ENCODE measurements around the gene KCNG2.

DNA sequence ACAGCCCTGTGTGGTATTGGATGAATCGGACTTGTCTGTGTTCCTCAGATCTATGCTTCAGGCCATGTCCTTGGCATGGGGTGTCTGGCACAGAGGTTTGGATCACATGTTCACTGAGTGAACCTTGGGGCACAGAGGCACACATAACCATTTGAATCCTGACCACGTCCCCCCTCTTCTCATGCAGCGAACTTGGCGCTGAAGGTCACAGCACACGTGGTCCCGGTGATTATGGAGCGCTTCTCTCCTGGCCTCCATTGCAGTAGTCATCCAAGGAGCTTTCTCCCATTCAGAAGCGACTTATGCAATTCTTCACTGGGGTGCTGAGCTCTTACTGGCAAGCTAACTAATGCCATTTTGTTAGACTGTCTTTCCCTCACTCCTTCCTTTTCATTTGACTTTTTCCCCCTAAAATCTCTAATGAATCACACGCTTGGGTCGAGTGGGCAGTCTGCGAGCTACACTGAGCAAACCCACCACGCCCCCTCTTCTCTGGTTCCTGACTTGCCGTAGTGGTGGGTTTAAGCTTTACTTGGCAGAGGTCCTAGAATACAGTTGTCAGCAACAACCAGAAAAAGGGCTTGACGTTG, 59.4 kb downstream of the KCNG2 start:
- TF ChIP-seq SALL2 (tag by site-specific recombination; IDR thresholded peaks at IDR 0.05; ENCODE audit: borderline replicate concordance) (no peak), ZNF184 (tag by site-specific recombination; IDR thresholded peaks at IDR 0.05) (no peak), ZBTB7A (tag by site-specific recombination; IDR thresholded peaks at IDR 0.05; ENCODE audit: low read depth) (no peak), ZEB2 (tag by site-specific recombination; IDR thresholded peaks at IDR 0.05) (no peak), SP2 (tag by site-specific recombination; IDR thresholded peaks at IDR 0.05) (no peak), ZBTB21 (tag by site-specific recombination; IDR thresholded peaks at IDR 0.05) (no peak), ZNF530 (tag by site-specific recombination; IDR thresholded peaks at IDR 0.05; ENCODE audit: low read depth) (no peak), HOXA7 (CRISPR knock-in tag; IDR thresholded peaks at IDR 0.05; ENCODE audit: borderline replicate concordance) (no peak), TRIM28 (IDR thresholded peaks at IDR 0.05; ENCODE audit: borderline replicate concordance, low read length) (no peak)
- TF ChIP-seq, protein P1, sequence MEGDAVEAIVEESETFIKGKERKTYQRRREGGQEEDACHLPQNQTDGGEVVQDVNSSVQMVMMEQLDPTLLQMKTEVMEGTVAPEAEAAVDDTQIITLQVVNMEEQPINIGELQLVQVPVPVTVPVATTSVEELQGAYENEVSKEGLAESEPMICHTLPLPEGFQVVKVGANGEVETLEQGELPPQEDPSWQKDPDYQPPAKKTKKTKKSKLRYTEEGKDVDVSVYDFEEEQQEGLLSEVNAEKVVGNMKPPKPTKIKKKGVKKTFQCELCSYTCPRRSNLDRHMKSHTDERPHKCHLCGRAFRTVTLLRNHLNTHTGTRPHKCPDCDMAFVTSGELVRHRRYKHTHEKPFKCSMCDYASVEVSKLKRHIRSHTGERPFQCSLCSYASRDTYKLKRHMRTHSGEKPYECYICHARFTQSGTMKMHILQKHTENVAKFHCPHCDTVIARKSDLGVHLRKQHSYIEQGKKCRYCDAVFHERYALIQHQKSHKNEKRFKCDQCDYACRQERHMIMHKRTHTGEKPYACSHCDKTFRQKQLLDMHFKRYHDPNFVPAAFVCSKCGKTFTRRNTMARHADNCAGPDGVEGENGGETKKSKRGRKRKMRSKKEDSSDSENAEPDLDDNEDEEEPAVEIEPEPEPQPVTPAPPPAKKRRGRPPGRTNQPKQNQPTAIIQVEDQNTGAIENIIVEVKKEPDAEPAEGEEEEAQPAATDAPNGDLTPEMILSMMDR (tag by site-specific recombination; IDR thresholded peaks at IDR 0.05): no peak
- TF ChIP-seq, protein P2, sequence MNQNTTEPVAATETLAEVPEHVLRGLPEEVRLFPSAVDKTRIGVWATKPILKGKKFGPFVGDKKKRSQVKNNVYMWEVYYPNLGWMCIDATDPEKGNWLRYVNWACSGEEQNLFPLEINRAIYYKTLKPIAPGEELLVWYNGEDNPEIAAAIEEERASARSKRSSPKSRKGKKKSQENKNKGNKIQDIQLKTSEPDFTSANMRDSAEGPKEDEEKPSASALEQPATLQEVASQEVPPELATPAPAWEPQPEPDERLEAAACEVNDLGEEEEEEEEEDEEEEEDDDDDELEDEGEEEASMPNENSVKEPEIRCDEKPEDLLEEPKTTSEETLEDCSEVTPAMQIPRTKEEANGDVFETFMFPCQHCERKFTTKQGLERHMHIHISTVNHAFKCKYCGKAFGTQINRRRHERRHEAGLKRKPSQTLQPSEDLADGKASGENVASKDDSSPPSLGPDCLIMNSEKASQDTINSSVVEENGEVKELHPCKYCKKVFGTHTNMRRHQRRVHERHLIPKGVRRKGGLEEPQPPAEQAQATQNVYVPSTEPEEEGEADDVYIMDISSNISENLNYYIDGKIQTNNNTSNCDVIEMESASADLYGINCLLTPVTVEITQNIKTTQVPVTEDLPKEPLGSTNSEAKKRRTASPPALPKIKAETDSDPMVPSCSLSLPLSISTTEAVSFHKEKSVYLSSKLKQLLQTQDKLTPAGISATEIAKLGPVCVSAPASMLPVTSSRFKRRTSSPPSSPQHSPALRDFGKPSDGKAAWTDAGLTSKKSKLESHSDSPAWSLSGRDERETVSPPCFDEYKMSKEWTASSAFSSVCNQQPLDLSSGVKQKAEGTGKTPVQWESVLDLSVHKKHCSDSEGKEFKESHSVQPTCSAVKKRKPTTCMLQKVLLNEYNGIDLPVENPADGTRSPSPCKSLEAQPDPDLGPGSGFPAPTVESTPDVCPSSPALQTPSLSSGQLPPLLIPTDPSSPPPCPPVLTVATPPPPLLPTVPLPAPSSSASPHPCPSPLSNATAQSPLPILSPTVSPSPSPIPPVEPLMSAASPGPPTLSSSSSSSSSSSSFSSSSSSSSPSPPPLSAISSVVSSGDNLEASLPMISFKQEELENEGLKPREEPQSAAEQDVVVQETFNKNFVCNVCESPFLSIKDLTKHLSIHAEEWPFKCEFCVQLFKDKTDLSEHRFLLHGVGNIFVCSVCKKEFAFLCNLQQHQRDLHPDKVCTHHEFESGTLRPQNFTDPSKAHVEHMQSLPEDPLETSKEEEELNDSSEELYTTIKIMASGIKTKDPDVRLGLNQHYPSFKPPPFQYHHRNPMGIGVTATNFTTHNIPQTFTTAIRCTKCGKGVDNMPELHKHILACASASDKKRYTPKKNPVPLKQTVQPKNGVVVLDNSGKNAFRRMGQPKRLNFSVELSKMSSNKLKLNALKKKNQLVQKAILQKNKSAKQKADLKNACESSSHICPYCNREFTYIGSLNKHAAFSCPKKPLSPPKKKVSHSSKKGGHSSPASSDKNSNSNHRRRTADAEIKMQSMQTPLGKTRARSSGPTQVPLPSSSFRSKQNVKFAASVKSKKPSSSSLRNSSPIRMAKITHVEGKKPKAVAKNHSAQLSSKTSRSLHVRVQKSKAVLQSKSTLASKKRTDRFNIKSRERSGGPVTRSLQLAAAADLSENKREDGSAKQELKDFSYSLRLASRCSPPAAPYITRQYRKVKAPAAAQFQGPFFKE (tag by site-specific recombination; IDR thresholded peaks at IDR 0.05; ENCODE audit: borderline replicate concordance): no peak
